Measurements from ENCODE around the gene BICC1.

The BICC1 gene

GRCh38 chr10:58488921-58489320, 23.8 kb upstream of the BICC1 start:
- TF ChIP-seq GATA2 (IDR thresholded peaks at IDR 0.05; ENCODE audit: low read depth, low read length) (no peak), GATA3 (IDR thresholded peaks at IDR 0.05; ENCODE audit: low read depth, low read length) (no peak)

- TF ChIP-seq GATA2 (IDR thresholded peaks at IDR 0.05; ENCODE audit: low read depth, low read length): no peak
- TF ChIP-seq GATA3 (IDR thresholded peaks at IDR 0.05; ENCODE audit: low read depth, low read length): no peak
Measured at GRCh38 chr10:58502956-58503355, 9.7 kb upstream of the BICC1 start.

- TF ChIP-seq GATA3 (IDR thresholded peaks at IDR 0.05; ENCODE audit: low read depth, low read length) (no peak), GATA2 (IDR thresholded peaks at IDR 0.05; ENCODE audit: low read depth, low read length) (no peak)
Measured at GRCh38 chr10:58508316-58508715, 4.4 kb upstream of the BICC1 start.

DNA sequence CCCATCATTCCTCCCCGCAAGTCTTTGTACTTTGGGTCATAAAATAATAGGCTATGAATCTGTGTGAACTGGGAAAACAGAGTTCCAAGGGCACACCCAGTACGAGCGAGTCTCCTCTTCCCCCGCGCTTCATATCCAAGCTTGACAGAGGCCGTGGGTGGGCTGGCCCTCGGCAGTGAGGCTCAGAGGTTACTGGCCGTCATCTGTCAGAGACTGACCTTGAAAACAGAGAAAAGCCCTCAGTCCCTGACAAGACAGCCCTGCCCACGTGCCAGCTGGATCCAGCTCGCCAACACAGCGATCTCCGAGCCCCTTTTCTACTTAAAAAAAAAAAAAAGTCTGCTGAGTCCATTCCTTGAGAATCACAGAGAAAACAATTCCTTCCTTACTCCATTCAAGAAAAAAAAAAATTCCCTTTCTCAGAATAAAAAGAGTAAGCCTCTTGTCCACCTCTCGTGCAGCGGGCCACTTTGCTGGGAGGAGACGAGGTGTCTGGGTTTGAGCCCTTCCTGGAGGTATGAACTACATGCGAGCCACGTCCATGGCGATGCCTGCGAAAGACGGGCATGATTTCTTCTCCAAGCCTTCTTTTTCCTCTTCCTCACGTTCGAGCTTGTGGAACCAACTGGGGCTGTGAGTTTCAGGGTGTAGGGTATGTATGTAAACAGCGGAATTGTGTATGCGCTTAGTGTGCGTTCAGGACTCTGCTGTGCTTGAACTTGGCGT, 744 bp upstream of the BICC1 start:
- TF ChIP-seq GATA3 (IDR thresholded peaks at IDR 0.05; ENCODE audit: low read depth, low read length): no peak
- TF ChIP-seq GATA2 (IDR thresholded peaks at IDR 0.05; ENCODE audit: low read depth, low read length): no peak

DNA sequence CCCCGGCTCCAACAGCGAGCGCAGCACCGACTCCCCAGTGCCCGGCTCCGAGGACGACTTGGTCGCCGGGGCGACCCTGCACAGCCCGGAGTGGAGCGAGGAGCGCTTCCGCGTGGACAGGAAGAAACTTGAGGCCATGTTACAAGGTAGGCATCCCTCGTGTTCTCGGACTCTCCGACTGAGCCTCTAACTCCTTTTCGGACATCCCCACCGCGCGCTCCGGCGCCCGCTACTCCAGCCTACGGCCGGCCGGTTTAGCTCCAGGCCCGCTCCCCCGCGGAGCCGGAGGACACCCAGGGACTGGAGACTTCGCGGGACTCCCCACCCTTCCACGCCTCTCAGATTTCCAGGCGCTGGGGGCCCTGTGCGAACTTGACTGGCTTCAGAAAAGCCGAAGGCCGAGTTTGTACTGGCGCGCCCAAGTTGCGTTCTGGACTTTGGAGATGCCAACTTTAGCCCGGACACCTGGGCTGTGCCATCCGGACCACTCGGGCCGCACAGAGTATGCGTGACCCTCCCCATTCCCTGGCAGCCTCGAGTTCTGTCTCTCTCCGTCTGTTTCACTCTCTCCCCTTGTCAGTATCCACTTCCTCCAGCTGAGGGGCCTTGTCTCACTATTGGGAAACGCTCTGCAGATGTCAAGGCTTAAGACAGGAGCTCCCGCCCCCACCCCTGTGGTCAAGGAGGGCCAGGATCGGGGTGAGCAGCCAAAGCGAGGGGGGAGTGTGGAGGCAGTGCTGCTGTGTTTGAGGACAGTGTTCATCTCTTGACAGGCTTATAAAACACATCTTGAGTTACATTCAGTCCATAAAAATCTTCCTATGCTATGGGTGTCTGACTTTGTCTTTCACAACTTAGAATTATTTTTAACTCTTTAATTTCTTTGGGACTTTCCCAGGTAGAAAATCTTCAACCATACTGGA, 777 bp downstream of the BICC1 start:
- TF ChIP-seq GATA3 (IDR thresholded peaks at IDR 0.05; ENCODE audit: low read depth, low read length) (no peak), GATA2 (IDR thresholded peaks at IDR 0.05; ENCODE audit: low read depth, low read length) (no peak)

- TF ChIP-seq GATA3 (IDR thresholded peaks at IDR 0.05; ENCODE audit: low read depth, low read length) (no peak), GATA2 (IDR thresholded peaks at IDR 0.05; ENCODE audit: low read depth, low read length) (no peak)
Measured at GRCh38 chr10:58514111-58514770, 1.6 kb downstream of the BICC1 start.

DNA sequence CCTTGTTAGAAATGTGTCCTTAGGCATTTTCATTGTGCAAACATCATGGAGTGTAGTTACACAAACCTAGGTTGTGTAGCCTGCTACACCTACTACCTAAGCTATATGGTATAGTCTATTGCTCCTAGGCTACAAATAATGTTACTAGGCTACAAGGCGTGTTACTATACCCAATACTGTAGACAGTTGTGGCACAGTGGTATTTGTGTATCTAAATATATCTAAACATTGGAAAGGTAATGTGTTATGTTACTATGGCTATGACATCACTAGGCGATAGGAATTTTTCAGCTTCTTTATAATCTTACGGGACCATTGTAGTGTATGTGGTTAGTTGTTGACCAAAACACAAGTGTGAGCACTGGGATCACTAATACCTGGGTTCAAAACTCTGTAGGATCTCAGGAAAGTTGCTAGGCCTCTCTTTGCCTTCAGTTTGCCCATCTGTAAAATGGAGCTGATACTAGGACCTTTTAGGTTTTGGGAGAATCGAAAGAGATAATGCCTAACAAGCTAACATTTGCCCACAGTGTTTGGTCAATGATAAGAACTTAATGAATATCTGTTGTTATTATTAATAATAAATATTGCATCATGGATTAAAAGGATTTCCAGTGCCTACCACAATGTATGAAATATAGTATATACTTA, 2.7 kb downstream of the BICC1 start:
- no peak for TF ChIP-seq GATA3 (IDR thresholded peaks at IDR 0.05; ENCODE audit: low read depth, low read length)
- TF ChIP-seq GATA2 (IDR thresholded peaks at IDR 0.05; ENCODE audit: low read depth, low read length): no peak

GRCh38 chr10:58516119-58516518, 3.4 kb downstream of the BICC1 start:
- TF ChIP-seq GATA2 (IDR thresholded peaks at IDR 0.05; ENCODE audit: low read depth, low read length) (no peak), GATA3 (IDR thresholded peaks at IDR 0.05; ENCODE audit: low read depth, low read length) (no peak)

GRCh38 chr10:58516671-58517070, 4.0 kb downstream of the BICC1 start:
- no peak for TF ChIP-seq GATA3 (IDR thresholded peaks at IDR 0.05; ENCODE audit: low read depth, low read length)
- TF ChIP-seq GATA2 (IDR thresholded peaks at IDR 0.05; ENCODE audit: low read depth, low read length): no peak

GRCh38 chr10:58517081-58517480, 4.4 kb downstream of the BICC1 start:
- TF ChIP-seq GATA3 (IDR thresholded peaks at IDR 0.05; ENCODE audit: low read depth, low read length): no peak
- TF ChIP-seq GATA2 (IDR thresholded peaks at IDR 0.05; ENCODE audit: low read depth, low read length): no peak

DNA sequence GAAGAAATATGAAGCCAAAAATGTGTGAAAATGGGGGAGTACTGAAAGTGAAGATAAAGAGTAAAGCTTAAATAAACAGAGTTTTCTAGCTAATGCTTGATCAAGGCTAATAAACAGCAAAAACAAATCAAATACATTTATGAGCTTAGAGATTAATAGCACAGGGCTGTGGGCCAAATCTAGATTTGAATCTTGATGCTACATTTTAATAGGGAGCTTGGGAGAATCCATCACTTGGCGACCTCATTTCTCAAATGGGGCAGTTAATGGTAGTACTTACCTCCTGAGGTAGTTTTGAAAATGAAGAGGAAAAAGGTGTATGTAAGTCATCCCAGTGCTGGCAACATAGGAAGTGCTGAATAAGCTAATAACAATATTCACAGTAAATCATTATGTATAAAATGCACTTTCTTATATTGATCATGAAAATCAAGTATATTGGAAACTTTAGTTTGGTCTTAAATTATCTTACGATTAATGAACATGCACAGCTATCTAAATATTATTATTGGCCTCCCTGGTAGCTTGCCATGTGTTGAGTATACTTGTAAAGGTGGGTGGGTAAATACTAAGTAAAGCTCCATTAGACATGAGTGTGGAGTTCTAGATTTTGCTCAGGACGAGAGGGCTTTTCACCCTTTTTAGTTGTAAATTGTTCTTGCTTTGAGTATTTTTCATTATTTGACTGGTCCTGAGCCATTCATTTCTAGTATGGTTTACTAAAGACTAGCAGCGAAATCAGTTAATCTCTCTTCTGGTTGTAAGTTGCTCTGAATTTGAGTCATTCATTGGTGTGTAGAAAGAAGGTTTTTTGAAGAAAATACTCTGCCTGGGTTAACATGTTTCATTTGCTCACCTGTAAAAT, 5.1 kb downstream of the BICC1 start:
- TF ChIP-seq GATA2 (IDR thresholded peaks at IDR 0.05; ENCODE audit: low read depth, low read length) (no peak), GATA3 (IDR thresholded peaks at IDR 0.05; ENCODE audit: low read depth, low read length) (no peak)

GRCh38 chr10:58518775-58519174, 6.1 kb downstream of the BICC1 start:
- no peak for TF ChIP-seq GATA3 (IDR thresholded peaks at IDR 0.05; ENCODE audit: low read depth, low read length)

DNA sequence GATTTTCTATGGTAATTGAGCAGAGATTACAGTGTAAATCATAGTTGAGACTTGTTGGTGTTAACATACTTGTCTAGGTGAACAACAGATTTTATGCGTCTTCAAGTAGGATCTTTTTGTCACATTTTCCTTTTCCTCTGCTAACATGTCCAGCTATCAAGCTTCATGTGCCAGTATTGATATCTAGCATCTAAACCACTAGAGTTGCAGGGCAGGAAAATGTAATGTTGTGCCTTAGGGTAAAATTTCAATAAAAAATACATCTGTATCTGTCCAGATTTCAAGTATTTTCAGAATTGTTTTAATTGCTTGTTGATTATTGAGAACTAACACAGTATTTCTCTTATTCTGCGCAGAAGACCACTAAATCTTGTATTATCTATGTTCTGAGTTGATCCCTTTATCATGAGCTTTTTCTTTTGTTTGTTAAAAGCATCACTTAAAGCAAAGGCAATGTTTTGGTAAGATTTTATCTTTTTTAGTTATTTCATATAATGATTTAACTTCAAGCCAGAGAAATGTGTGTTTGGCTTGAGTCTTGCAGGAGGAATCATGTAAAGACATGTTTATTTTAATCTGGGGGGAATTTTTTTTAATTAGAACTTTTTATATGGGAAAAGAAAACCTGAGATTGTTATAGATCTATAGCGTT, 16.5 kb downstream of the BICC1 start:
- TF ChIP-seq GATA2 (IDR thresholded peaks at IDR 0.05; ENCODE audit: low read depth, low read length) (peak; percentile 67), GATA3 (IDR thresholded peaks at IDR 0.05; ENCODE audit: low read depth, low read length) (peak; percentile 59)
